K562 (cell line): ENCODE results near the gene NINJ1. TPM values are rescaled to one million over a fixed set of nuclear protein-coding genes. Genes with fewer than 3 reads are reported as not detected.

ENCODE experiments used
- ATAC-seq: fragments of 200-7000 bp; cut with Tn5 transposase; 3 replicates; pipeline ENCODE4 v1.9.1; 2020; ENCODE audit warnings: moderate library complexity
- BruUV-seq: library from RNA; stranded (reverse); fragments of 400-500 nt; replicated peaks from 2 replicates; lab custom pipeline; 2021; lab: Mats Ljungman, UMichigan
- CTCF ChIA-PET: fragments of 300-600 bp; formaldehyde crosslinking; extraction: SDS; loops from one replicate; lab custom pipeline; 2021; ENCODE audit warnings: low intra/inter-chr PET ratio; lab: Yijun Ruan, JAX
- POLR2A ChIA-PET: fragments of 300-600, 350-650 bp; sonication (Branson Sonifier 250); formaldehyde crosslinking; extraction: SDS; loops from one replicate; lab custom pipeline; 2021; ENCODE audit warnings: antibody characterized with exemption, inconsistent platforms; lab: Yijun Ruan, JAX
- DNase-seq, 4 experiments: peaks; one replicate each; pipeline versions ENCODE4 v3.0.0 to v3.0.0-alpha.2; 2011 to 2018; ENCODE audit warnings: low spot score in 3 of 4, mixed read lengths in 3 of 4; ENCODE audit errors: extremely low read depth in 1 of 4
- FAIRE-seq: peaks from 2 replicates; lab custom pipeline; 2011; peaks lifted over from hg19 to GRCh38; lab: Jason Lieb, UNC
- H2AFZ ChIP-seq: 2 replicates; pipeline ENCODE4 v1.6.0; 2011; ENCODE audit warnings: low read depth, low read length, control low read depth, inconsistent platforms
- H3K27ac ChIP-seq: fragments of 200-600 bp; 3 replicates; pipeline ENCODE4 v1.8.0; 2011; ENCODE audit warnings: low read depth, mild to moderate bottlenecking, control low read depth, inconsistent platforms, low read length, moderate library complexity, mixed read lengths; ENCODE audit errors: extremely low read depth
- H3K27me3 ChIP-seq, 2 experiments: fragments of 300-600 bp in 1 of 2; 2 replicates in 1 of 2; 3 replicates in 1 of 2; pipeline versions ENCODE4 v1.6.0 to v1.8.0; 2011; ENCODE audit warnings: inconsistent platforms in 2 of 2, low read length in 2 of 2, mild to moderate bottlenecking in 1 of 2, mixed read lengths in 1 of 2, moderate library complexity in 1 of 2; ENCODE audit not compliant: control insufficient read depth in 2 of 2, insufficient read depth in 2 of 2
- H3K36me3 ChIP-seq: fragments of 300-600 bp; 3 replicates; pipeline ENCODE4 v1.8.0; 2011; ENCODE audit warnings: mild to moderate bottlenecking, low read length, inconsistent platforms; ENCODE audit not compliant: control insufficient read depth, insufficient read depth
- H3K4me1 ChIP-seq, 2 experiments: fragments of 200-600 bp in 1 of 2; replicated peaks in 1 of 2; 2 replicates in 1 of 2; 3 replicates in 1 of 2; pipeline versions ENCODE4 v1.5.1 to v1.8.0; 2011; ENCODE audit warnings: inconsistent platforms in 2 of 2, low read length in 2 of 2, mild to moderate bottlenecking in 1 of 2, mixed read lengths in 1 of 2, moderate library complexity in 1 of 2; ENCODE audit not compliant: control insufficient read depth in 2 of 2, insufficient read depth in 2 of 2
- H3K4me2 ChIP-seq: 2 replicates; pipeline ENCODE4 v1.6.1; 2011; ENCODE audit warnings: low read length, control low read depth, inconsistent platforms, mixed read lengths; ENCODE audit not compliant: insufficient read depth
- H3K4me3 ChIP-seq: fragments of 200-600 bp; sonication (generic), shearing (Covaris generic); 2 replicates; pipeline ENCODE4 v1.5.1; 2016; ENCODE audit warnings: control low read depth, inconsistent platforms
- H3K79me2 ChIP-seq: fragments of 200-600 bp; 3 replicates; pipeline ENCODE4 v1.8.0; 2011; ENCODE audit warnings: low read length, inconsistent platforms; ENCODE audit not compliant: control insufficient read depth, insufficient read depth
- H3K9ac ChIP-seq, 2 experiments: 2 replicates each; pipeline versions ENCODE4 v1.6.0 to v1.6.1; 2011; ENCODE audit warnings: low read depth in 2 of 2, low read length in 2 of 2, control low read depth in 1 of 2, inconsistent platforms in 1 of 2, mild to moderate bottlenecking in 1 of 2, mixed read lengths in 1 of 2; ENCODE audit not compliant: insufficient read depth in 1 of 2
- H3K9me1 ChIP-seq: one replicate; pipeline ENCODE4 v1.6.0; 2011; ENCODE audit warnings: inconsistent platforms, mild to moderate bottlenecking, low read length, moderate library complexity; ENCODE audit not compliant: control insufficient read depth, insufficient read depth
- H3K9me3 ChIP-seq: replicated peaks from 2 replicates; pipeline ENCODE4 v1.5.1; 2011; ENCODE audit warnings: low read depth, low read length, inconsistent platforms; ENCODE audit not compliant: control insufficient read depth, insufficient read depth
- H4K20me1 ChIP-seq: replicated peaks from 2 replicates; pipeline ENCODE4 v1.6.1; 2011; ENCODE audit warnings: low read length, inconsistent platforms, mixed read lengths; ENCODE audit not compliant: control insufficient read depth, insufficient read depth
- CBX3 ChIP-seq, 2 experiments: IDR thresholded peaks; 1 replicate in 1 of 2; 2 replicates in 1 of 2; pipeline ENCODE4 v1.6.1; 2012; ENCODE audit warnings: inconsistent platforms in 2 of 2, low read length in 2 of 2, borderline replicate concordance in 1 of 2, control low read depth in 1 of 2
- NFIC ChIP-seq: fragments of 450-650 bp; IDR thresholded peaks from 2 replicates; pipeline ENCODE4 v1.6.1; 2017; ENCODE audit warnings: mild to moderate bottlenecking, inconsistent platforms
- YY1 ChIP-seq, 3 experiments: IDR thresholded peaks; 2 replicates each; pipeline ENCODE4 v1.6.1; 2011; ENCODE audit warnings: low read length in 2 of 3, mild to moderate bottlenecking in 2 of 3, moderate library complexity in 2 of 3, borderline replicate concordance in 1 of 3, control low read depth in 1 of 3, low read depth in 1 of 3; ENCODE audit not compliant: insufficient read depth in 3 of 3, insufficient replicate concordance in 2 of 3, control insufficient read depth in 1 of 3, insufficient read length in 1 of 3; ENCODE audit errors: extremely low read depth in 1 of 3
- ZNF740 ChIP-seq, 3 experiments: fragments of 200-800 bp in 1 of 3; sonication (Bioruptor generic) in 1 of 3; sonication (generic) in 1 of 3; formaldehyde crosslinking in 1 of 3; IDR thresholded peaks; 2 replicates each; pipeline versions ENCODE4 v1.6.1 to v1.8.0; 2016 to 2022; ENCODE audit warnings: mild to moderate bottlenecking in 2 of 3, missing compliant biosample characterization in 2 of 3, missing genetic modification characterization in 2 of 3, missing genetic modification reagents in 1 of 3
- WGBS: fragments of 100-300 bp; shearing (Covaris generic); methylation state at CpG from one replicate; pipeline ENCODE4 v1.1.6; 2016; ENCODE audit warnings: low coverage, mixed read lengths; ENCODE audit not compliant: insufficient coverage; ENCODE audit errors: missing lambda C conversion rate; 5-methylcytosine and 5-hydroxymethylcytosine counted together
- in situ Hi-C: fragments of 300-500 bp; cut with MboI; formaldehyde crosslinking; loops from 4 replicates; pipeline ENCODE4 v1.15.0; 2018; ENCODE audit warnings: inconsistent platforms, mixed read lengths
- intact Hi-C: fragments of 100-400 bp; cut with micrococcal nuclease; formaldehyde crosslinking; loops from 2 replicates; pipeline ENCODE4 v1.14.2; 2022
- polyA plus RNA-seq, 8 experiments: library from polyadenylated mRNA; depleted of rRNA in 4 of 8; stranded (reverse) in 5 of 8; unstranded in 3 of 8; fragments of >200 nt; fragmentation: Nextera tagmentation in 2 of 8; fragmentation: Illumina TruSeq in 1 of 8; extraction: Ambion mirVana in 2 of 8; extraction: Trizol in 1 of 8; gene quantifications; 2 replicates each; pipeline versions ENCODE4 v1.2.1 to v1.2.3, GENCODE V29; 2011 to 2014; ENCODE audit warnings: inconsistent platforms in 1 of 8, missing spikeins in 1 of 8
- total RNA-seq, 7 experiments: library from RNA; depleted of rRNA in 6 of 7; stranded (reverse); fragments of >200 nt in 6 of 7; fragmentation: Illumina TruSeq in 2 of 7; extraction: Trizol in 2 of 7; gene quantifications; 2 replicates each; pipeline versions ENCODE4 v1.2.1 to v1.2.3, GENCODE V29; 2011 to 2021; ENCODE audit warnings: low replicate concordance in 1 of 7

NINJ1 gene
- total and polyA plus RNA-seq, 9 of the 15 experiments (the other 6 are each of a cell fraction or from before 2014, with no cell fraction given), result 0.13 to 8.4 (median 4.9) TPM

- DNase-seq (no peak), ATAC-seq (no peak), FAIRE-seq (no peak)
- 93% methylated on average over 4 of the region's 4 CpGs for WGBS
- H2AFZ ChIP-seq, result no peak overlapping the region
- no peaks in the 10 kb centered on the region for H3K27me3 ChIP-seq
- no peak overlapping the region for H3K9ac ChIP-seq
- no peaks in the 10 kb centered on the region for H4K20me1 ChIP-seq
- no peak overlapping the region for H3K27ac ChIP-seq
- no peaks in the 10 kb centered on the region for H3K9me1 ChIP-seq
- in situ Hi-C loops (no loop called here), intact Hi-C loops (no loop called here)
- ChIA-PET CTCF (no interaction called here), POLR2A (no interaction called here)
- no peaks in the 10 kb centered on the region for H3K9me3 ChIP-seq
- no peak overlapping the region for H3K4me3 ChIP-seq
- BruUV-seq, result no TSS peak
- H3K79me2 ChIP-seq, result no peaks in the 10 kb centered on the region
- no peak overlapping the region for H3K4me2 ChIP-seq
- peaks cover 8% of the 10 kb centered on the region in 2 experiments; a peak in 4 of 5 replicates for H3K4me1 ChIP-seq
- peaks cover 7% of the 10 kb centered on the region; the same call in 2 of the 3 replicates for H3K36me3 ChIP-seq
- TF ChIP-seq CBX3 (IDR thresholded peaks at IDR 0.05; ENCODE audit: borderline replicate concordance in 1 of 2, low read length in 2 of 2) (0 out of 3 replicates have a peak, but pooled peaks of 1 of the 2 experiments have one; percentile 60), NFIC (no peak), YY1 (IDR thresholded peaks at IDR 0.05; ENCODE audit: borderline replicate concordance in 1 of 3, control insufficient read depth in 1 of 3, extremely low read depth in 1 of 3, insufficient read depth in 3 of 3, insufficient read length in 1 of 3, insufficient replicate concordance in 2 of 3, low read depth in 1 of 3, low read length in 2 of 3) (peak; percentile 46 to 89 (median 72)), ZNF740 (CRISPR knock-in tag; IDR thresholded peaks at IDR 0.05) (peak; percentile 62), ZNF740 (tag; IDR thresholded peaks at IDR 0.05) (no peak)
Measured at GRCh38 chr9:93085676-93086075, 48.4 kb downstream of the NINJ1 start.
